ENCODE data around the gene ANAPC2. TPM values are rescaled to one million over a fixed set of nuclear protein-coding genes. Genes with fewer than 3 reads are reported as not detected.

Gene ANAPC2
- total RNA-seq, 4 donors from 2014 or later = 18.7 to 28.7 (median 25.1) TPM

GRCh38 chr9:137126786-137127185 lies 61.6 kb downstream of the ANAPC2 start:
- TF ChIP-seq EP300 (IDR thresholded peaks at IDR 0.05) (no peak), POLR2A (IDR thresholded peaks at IDR 0.05; ENCODE audit: low read depth) (no peak), POLR2AphosphoS5 (IDR thresholded peaks at IDR 0.05) (no peak), CTCF (IDR thresholded peaks at IDR 0.05) (no peak)
- H3K4me3 ChIP-seq = no peak overlapping the region
- H3K4me1 ChIP-seq = peaks cover 17 to 38% (median 32%) of the 10 kb centered on the region in 4 donors
- intact Hi-C loops (cut with DNase I) = no loop called here
- no peak for DNase-seq (ENCODE audit: extremely low spot score)
- H3K36me3 ChIP-seq = no peaks in the 10 kb centered on the region
- WGBS = 57% methylated on average over 3 of the region's 3 CpGs
- peaks cover 0 to 18% (median 3%) of the 10 kb centered on the region in 4 donors for H3K27me3 ChIP-seq
- peak overlapping the region in 2 of 4 donors; percentile 29 to 30 for H3K27ac ChIP-seq (replicated peaks in 1 of 4)
- peaks cover 0 to 11% (median 6%) of the 10 kb centered on the region in 4 donors for H3K9me3 ChIP-seq

Small RNA genes lying within 50 kb of the gene (small RNA-seq; reads per million reads assigned to genes)
- 0 reads per million in 3 donors for gene MIR3621

Other genes starting within 250 kb of the ANAPC2 start
- gene FBXW5, start 243.8 kb downstream of the ANAPC2 start, total RNA-seq = 100 to 1,000 TPM; 238 to 303 (median 267) TPM
- not detected for gene C8G, start 243.3 kb downstream of the ANAPC2 start, total RNA-seq
- not detected for gene LCN12, start 236.3 kb downstream of the ANAPC2 start, total RNA-seq
- 10 to 100 TPM; 10.4 to 77.9 (median 51.6) TPM for gene PTGDS, start 211.1 kb downstream of the ANAPC2 start, total RNA-seq
- gene LCNL1, start 205.6 kb downstream of the ANAPC2 start, total RNA-seq = under 1 TPM in 3 of 4 donors, not detected in 1; 0.11 to 0.42 (median 0.39) TPM
- gene PAXX, start 196.1 kb downstream of the ANAPC2 start, total RNA-seq = 10 to 100 TPM; 28.8 to 39.9 (median 37.8) TPM
- 1 to 10 TPM in 2 of 4 donors, not detected in 2; 1.4 to 2.5 TPM for gene CLIC3, start 192.0 kb downstream of the ANAPC2 start, total RNA-seq
- 10 to 100 TPM; 17.4 to 30.9 (median 21.6) TPM for gene ABCA2, start 160.3 kb downstream of the ANAPC2 start, total RNA-seq
- under 1 TPM in 2 of 4 donors, not detected in 2; 0.32 to 0.83 TPM for gene FUT7, start 156.5 kb downstream of the ANAPC2 start, total RNA-seq
- 100 to 1,000 TPM in 2 of 4 donors, 10 to 100 TPM in 2; 45.3 to 119 (median 91.5) TPM for gene NPDC1, start 142.4 kb downstream of the ANAPC2 start, total RNA-seq
- gene ENTPD2, start 134.5 kb downstream of the ANAPC2 start, total RNA-seq = 1 to 10 TPM in 2 of 4 donors, under 1 TPM in 2; 0.42 to 1.2 (median 1.0) TPM
- under 1 TPM in 3 of 4 donors, not detected in 1; 0.17 to 0.40 (median 0.26) TPM for gene SAPCD2, start 118.0 kb downstream of the ANAPC2 start, total RNA-seq
- gene UAP1L1, start 111.0 kb downstream of the ANAPC2 start, total RNA-seq = 1 to 10 TPM; 3.6 to 5.8 (median 5.0) TPM
- gene MAN1B1, start 101.6 kb downstream of the ANAPC2 start, total RNA-seq = 10 to 100 TPM; 22.4 to 36.6 (median 27.0) TPM
- gene DPP7, start 73.8 kb downstream of the ANAPC2 start, total RNA-seq = 100 to 1,000 TPM in 2 of 4 donors, 10 to 100 TPM in 2; 90.1 to 121 (median 104) TPM
- under 1 TPM in 3 of 4 donors, not detected in 1; 0.11 to 0.50 (median 0.19) TPM for gene GRIN1, start 49.4 kb downstream of the ANAPC2 start, total RNA-seq
- not detected for gene LRRC26, start 18.5 kb downstream of the ANAPC2 start, total RNA-seq
- not detected for gene TMEM210, start 16.5 kb downstream of the ANAPC2 start, total RNA-seq
- gene SSNA1, start 116 bp upstream of the ANAPC2 start, total RNA-seq = 10 to 100 TPM; 58.2 to 99.5 (median 76.7) TPM
- 10 to 100 TPM in 1 of 4 donors, 1 to 10 TPM in 3; 4.1 to 12.6 (median 7.7) TPM for gene TPRN, start 12.2 kb upstream of the ANAPC2 start, total RNA-seq
- gene TMEM203, start 17.1 kb upstream of the ANAPC2 start, total RNA-seq = 10 to 100 TPM; 28.8 to 45.8 (median 34.8) TPM
- gene NDOR1, start 17.1 kb upstream of the ANAPC2 start, total RNA-seq = 10 to 100 TPM in 1 of 4 donors, 1 to 10 TPM in 3; 6.5 to 12.3 (median 8.0) TPM
- gene RNF208, start 33.7 kb upstream of the ANAPC2 start, total RNA-seq = 1 to 10 TPM; 1.2 to 4.2 (median 2.4) TPM
- gene CYSRT1, start 36.6 kb upstream of the ANAPC2 start, total RNA-seq = under 1 TPM in 3 of 4 donors, not detected in 1; 0.33 to 0.45 (median 0.40) TPM
- not detected for gene RNF224, start 38.9 kb upstream of the ANAPC2 start, total RNA-seq
- gene SLC34A3, start 42.3 kb upstream of the ANAPC2 start, total RNA-seq = not detected
- gene TUBB4B, start 52.7 kb upstream of the ANAPC2 start, total RNA-seq = 100 to 1,000 TPM; 227 to 469 (median 304) TPM
- gene STPG3, start 62.7 kb upstream of the ANAPC2 start, total RNA-seq = not detected
- gene NELFB, start 66.8 kb upstream of the ANAPC2 start, total RNA-seq = 10 to 100 TPM; 26.6 to 73.2 (median 48.8) TPM
- gene TOR4A, start 89.2 kb upstream of the ANAPC2 start, total RNA-seq = 1 to 10 TPM; 5.0 to 9.2 (median 7.3) TPM
- gene NRARP, start 113.7 kb upstream of the ANAPC2 start, total RNA-seq = 10 to 100 TPM in 1 of 4 donors, 1 to 10 TPM in 3; 2.9 to 10.3 (median 7.2) TPM
- gene EXD3, start 234.6 kb upstream of the ANAPC2 start, total RNA-seq = 10 to 100 TPM in 3 of 4 donors, 1 to 10 TPM in 1; 8.3 to 22.3 (median 14.2) TPM
- gene NOXA1, start 234.8 kb upstream of the ANAPC2 start, total RNA-seq = 1 to 10 TPM; 2.1 to 4.0 (median 3.0) TPM

Data from esophagus muscularis mucosa (tissue), 4 donors.